GM18499 (cell line): ENCODE results near the gene ROBO2.

ENCODE experiments used
- ATAC-seq: cut with Tn5 transposase; IDR thresholded peaks from one replicate; pipeline ENCODE4 v1.9.1; 2021; ENCODE audit warnings: moderate number of reproducible peaks; ENCODE audit not compliant: insufficient read depth, unreplicated experiment

Gene ROBO2

GRCh38 chr3:77096966-77097890 lies 57.3 kb downstream of the ROBO2 start:
- no peak for ATAC-seq

GRCh38 chr3:77102951-77103769 lies 63.3 kb downstream of the ROBO2 start:
- ATAC-seq = no peak

- no peak for ATAC-seq
Measured at GRCh38 chr3:77122652-77123051, 82.8 kb downstream of the ROBO2 start.

GRCh38 chr3:77125966-77126365 lies 86.1 kb downstream of the ROBO2 start:
- no peak for ATAC-seq

- no peak for ATAC-seq
Measured at GRCh38 chr3:77134769-77135168, 94.9 kb downstream of the ROBO2 start.

GRCh38 chr3:77137559-77137958 lies 97.7 kb downstream of the ROBO2 start:
- ATAC-seq = no peak

GRCh38 chr3:77139624-77140023 lies 99.7 kb downstream of the ROBO2 start:
- no peak for ATAC-seq

GRCh38 chr3:77141423-77141822 lies 101.5 kb downstream of the ROBO2 start:
- no peak for ATAC-seq

- ATAC-seq = no peak
Measured at GRCh38 chr3:77142578-77142977, 102.7 kb downstream of the ROBO2 start.

GRCh38 chr3:77146004-77146403 lies 106.1 kb downstream of the ROBO2 start:
- no peak for ATAC-seq

GRCh38 chr3:77147836-77148578 lies 108.1 kb downstream of the ROBO2 start:
- no peak for ATAC-seq

- ATAC-seq = no peak
Measured at GRCh38 chr3:77149382-77149781, 109.5 kb downstream of the ROBO2 start.

GRCh38 chr3:77150028-77150427 lies 110.1 kb downstream of the ROBO2 start:
- no peak for ATAC-seq

- no peak for ATAC-seq
Measured at GRCh38 chr3:77150759-77151158, 110.9 kb downstream of the ROBO2 start.

GRCh38 chr3:77158730-77159581 lies 119.1 kb downstream of the ROBO2 start:
- ATAC-seq = no peak

- ATAC-seq = no peak
Measured at GRCh38 chr3:77160931-77161497, 121.1 kb downstream of the ROBO2 start.

GRCh38 chr3:77169823-77170222 lies 129.9 kb downstream of the ROBO2 start:
- ATAC-seq = no peak

GRCh38 chr3:77171026-77171425 lies 131.1 kb downstream of the ROBO2 start:
- ATAC-seq = no peak

- ATAC-seq = no peak
Measured at GRCh38 chr3:77179762-77180161, 139.9 kb downstream of the ROBO2 start.
